Measurements from ENCODE around the gene ZKSCAN4. TPM values are rescaled to one million over a fixed set of nuclear protein-coding genes. Genes with fewer than 3 reads are reported as not detected.

ZKSCAN4 gene
- total and polyA plus RNA-seq, 10 of the 15 experiments (the other 5 are each of a cell fraction or from before 2014, with no cell fraction given), result 3.0 to 6.5 (median 5.0) TPM

DNA sequence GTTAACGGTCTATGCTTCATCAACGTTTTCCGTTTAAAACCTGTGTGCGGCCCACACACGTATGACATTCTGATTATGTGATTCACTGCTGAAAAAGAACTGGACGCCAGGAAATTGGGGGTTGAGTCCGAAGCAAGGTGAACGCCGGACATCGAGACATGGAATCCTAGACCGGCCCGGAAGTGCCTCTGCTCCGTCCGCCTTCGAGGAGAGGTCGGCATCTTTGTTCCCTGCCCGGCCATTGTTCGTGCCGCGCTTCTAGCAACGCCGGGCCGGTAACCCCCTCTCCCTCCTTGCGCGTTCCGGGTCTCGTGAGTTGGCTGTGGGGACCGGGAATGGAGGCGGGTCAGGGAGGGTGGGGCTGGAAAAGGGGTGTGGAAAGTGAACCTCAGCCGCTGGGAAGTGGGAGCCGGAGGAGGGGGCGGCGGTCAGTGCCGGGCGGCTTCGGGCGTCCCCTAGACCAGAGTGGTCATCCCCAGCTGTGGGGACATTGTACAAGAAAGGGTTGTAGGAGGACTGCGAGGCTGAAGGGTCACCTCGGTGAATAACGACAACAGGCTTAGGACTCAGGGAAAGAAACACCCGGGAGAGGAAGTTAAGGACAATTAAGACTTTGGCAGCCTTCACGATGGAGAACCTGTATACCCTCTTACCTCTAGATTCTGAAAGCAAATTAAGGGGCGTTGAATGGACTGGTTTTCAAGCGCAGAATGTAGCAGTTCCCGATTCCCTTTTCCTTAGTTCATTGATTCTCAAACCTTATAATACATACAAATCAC, 26.8 kb downstream of the ZKSCAN4 start, which contains the start of gene ZSCAN9 (continued):
- TF ChIP-seq, protein P1, sequence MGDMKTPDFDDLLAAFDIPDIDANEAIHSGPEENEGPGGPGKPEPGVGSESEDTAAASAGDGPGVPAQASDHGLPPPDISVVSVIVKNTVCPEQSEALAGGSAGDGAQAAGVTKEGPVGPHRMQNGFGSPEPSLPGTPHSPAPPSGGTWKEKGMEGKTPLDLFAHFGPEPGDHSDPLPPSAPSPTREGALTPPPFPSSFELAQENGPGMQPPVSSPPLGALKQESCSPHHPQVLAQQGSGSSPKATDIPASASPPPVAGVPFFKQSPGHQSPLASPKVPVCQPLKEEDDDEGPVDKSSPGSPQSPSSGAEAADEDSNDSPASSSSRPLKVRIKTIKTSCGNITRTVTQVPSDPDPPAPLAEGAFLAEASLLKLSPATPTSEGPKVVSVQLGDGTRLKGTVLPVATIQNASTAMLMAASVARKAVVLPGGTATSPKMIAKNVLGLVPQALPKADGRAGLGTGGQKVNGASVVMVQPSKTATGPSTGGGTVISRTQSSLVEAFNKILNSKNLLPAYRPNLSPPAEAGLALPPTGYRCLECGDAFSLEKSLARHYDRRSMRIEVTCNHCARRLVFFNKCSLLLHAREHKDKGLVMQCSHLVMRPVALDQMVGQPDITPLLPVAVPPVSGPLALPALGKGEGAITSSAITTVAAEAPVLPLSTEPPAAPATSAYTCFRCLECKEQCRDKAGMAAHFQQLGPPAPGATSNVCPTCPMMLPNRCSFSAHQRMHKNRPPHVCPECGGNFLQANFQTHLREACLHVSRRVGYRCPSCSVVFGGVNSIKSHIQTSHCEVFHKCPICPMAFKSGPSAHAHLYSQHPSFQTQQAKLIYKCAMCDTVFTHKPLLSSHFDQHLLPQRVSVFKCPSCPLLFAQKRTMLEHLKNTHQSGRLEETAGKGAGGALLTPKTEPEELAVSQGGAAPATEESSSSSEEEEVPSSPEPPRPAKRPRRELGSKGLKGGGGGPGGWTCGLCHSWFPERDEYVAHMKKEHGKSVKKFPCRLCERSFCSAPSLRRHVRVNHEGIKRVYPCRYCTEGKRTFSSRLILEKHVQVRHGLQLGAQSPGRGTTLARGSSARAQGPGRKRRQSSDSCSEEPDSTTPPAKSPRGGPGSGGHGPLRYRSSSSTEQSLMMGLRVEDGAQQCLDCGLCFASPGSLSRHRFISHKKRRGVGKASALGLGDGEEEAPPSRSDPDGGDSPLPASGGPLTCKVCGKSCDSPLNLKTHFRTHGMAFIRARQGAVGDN (IDR thresholded peaks at IDR 0.05), result peak; percentile 71
- TF ChIP-seq BHLHE40 (IDR thresholded peaks at IDR 0.05; ENCODE audit: borderline replicate concordance in 1 of 2, low read depth in 2 of 2, low read length in 1 of 2) (peak; percentile 83 to 92), STAT3 (IDR thresholded peaks at IDR 0.05; ENCODE audit: low read depth, low read length) (no peak), TCF12 (IDR thresholded peaks at IDR 0.05; ENCODE audit: low read depth, low read length) (peak; percentile 77), PAX5 (IDR thresholded peaks at IDR 0.05; ENCODE audit: borderline replicate concordance, low read depth, low read length) (peak; percentile 72; the same call in 1 of the 2 replicates), SRF (IDR thresholded peaks at IDR 0.05; ENCODE audit: low read depth in 2 of 2, low read length in 2 of 2) (peak in 1 of 2 experiments; percentile 65; a peak in 1 of 4 replicates), EED (IDR thresholded peaks at IDR 0.05; ENCODE audit: low read depth) (peak; percentile 72; the same call in 1 of the 2 replicates), TBL1XR1 (IDR thresholded peaks at IDR 0.05; ENCODE audit: low read depth, low read length) (peak; percentile 76), RAD21 (IDR thresholded peaks at IDR 0.05; ENCODE audit: insufficient read depth, low read depth, low read length) (no peak), ESRRA (IDR thresholded peaks at IDR 0.05; ENCODE audit: low read length) (peak; percentile 68; the same call in 1 of the 2 replicates), NFIC (IDR thresholded peaks at IDR 0.05; ENCODE audit: low read depth, low read length) (no peak; the same call in 1 of the 2 replicates), CHD4 (IDR thresholded peaks at IDR 0.05) (no peak), JUNB (IDR thresholded peaks at IDR 0.05) (no peak), ZSCAN29 (IDR thresholded peaks at IDR 0.05) (no peak), NR2F1 (conservative IDR thresholded peaks at IDR 0.05) (peak; percentile 56; the same call in 1 of the 2 replicates), HDGF (IDR thresholded peaks at IDR 0.05) (peak; percentile 29; the same call in 1 of the 2 replicates), GATAD2B (conservative IDR thresholded peaks at IDR 0.05; ENCODE audit: low read depth) (peak; percentile 61; the same call in 1 of the 2 replicates), NR2C1 (IDR thresholded peaks at IDR 0.05) (peak; percentile 77), SPI1 (IDR thresholded peaks at IDR 0.05; ENCODE audit: borderline replicate concordance, insufficient read depth, low read depth, low read length) (0 out of 2 replicates have a peak, but pooled peaks have one; percentile 34)
- TF ChIP-seq, protein P2, sequence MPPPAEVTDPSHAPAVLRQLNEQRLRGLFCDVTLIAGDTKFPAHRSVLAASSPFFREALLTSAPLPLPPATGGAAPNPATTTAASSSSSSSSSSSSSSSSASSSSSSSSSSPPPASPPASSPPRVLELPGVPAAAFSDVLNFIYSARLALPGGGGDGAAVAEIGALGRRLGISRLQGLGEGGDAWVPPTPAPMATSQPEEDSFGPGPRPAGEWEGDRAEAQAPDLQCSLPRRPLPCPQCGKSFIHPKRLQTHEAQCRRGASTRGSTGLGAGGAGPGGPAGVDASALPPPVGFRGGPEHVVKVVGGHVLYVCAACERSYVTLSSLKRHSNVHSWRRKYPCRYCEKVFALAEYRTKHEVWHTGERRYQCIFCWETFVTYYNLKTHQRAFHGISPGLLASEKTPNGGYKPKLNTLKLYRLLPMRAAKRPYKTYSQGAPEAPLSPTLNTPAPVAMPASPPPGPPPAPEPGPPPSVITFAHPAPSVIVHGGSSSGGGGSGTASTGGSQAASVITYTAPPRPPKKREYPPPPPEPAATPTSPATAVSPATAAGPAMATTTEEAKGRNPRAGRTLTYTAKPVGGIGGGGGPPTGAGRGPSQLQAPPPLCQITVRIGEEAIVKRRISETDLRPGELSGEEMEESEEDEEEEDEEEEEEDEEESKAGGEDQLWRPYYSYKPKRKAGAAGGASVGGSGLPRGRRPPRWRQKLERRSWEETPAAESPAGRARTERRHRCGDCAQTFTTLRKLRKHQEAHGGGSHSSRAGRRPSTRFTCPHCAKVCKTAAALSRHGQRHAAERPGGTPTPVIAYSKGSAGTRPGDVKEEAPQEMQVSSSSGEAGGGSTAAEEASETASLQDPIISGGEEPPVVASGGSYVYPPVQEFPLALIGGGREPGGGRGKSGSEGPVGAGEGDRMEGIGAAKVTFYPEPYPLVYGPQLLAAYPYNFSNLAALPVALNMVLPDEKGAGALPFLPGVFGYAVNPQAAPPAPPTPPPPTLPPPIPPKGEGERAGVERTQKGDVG (CRISPR knock-in tag; IDR thresholded peaks at IDR 0.05), result no peak

All from GM12878 (cell line).